Stimulated activated CD8-positive, alpha-beta memory T cell treated with anti-CD3 and anti-CD28 coated beads, Interleukin-15, amount 100 ng/mL, for 24 hours (primary cell): ENCODE measurements around the gene PSG2.
"Not testable (repeated sequence)": the region's sequence is repeated elsewhere in the genome, so short reads cannot be mapped to it uniquely, and the experiment has no call there.

ENCODE experiments used
- DNase-seq: peaks from one replicate; pipeline ENCODE4 v3.0.0-alpha.2; 2020; ENCODE audit warnings: low read depth

PSG2 gene

GRCh38 chr19:43077881-43078280 is 4.6 kb downstream of the PSG2 start:
- DNase-seq, result not testable (repeated sequence)

GRCh38 chr19:43062418-43062817 is 20.1 kb downstream of the PSG2 start:
- not testable (repeated sequence) for DNase-seq

GRCh38 chr19:43061326-43061725 is 21.2 kb downstream of the PSG2 start:
- DNase-seq, result not testable (repeated sequence)

- DNase-seq, result not testable (repeated sequence)
These were observed 22.2 kb downstream of the PSG2 start for GRCh38 chr19:43060254-43060653.

GRCh38 chr19:43059482-43059881 is 23.0 kb downstream of the PSG2 start:
- not testable (repeated sequence) for DNase-seq

- DNase-seq, result not testable (repeated sequence)
These were observed 24.1 kb downstream of the PSG2 start for GRCh38 chr19:43058440-43058839.

GRCh38 chr19:43047966-43048365 is 34.5 kb downstream of the PSG2 start:
- not testable (repeated sequence) for DNase-seq

- DNase-seq, result not testable (repeated sequence)
These were observed 35.9 kb downstream of the PSG2 start for GRCh38 chr19:43046578-43046977.

GRCh38 chr19:43043492-43044180 is 38.9 kb downstream of the PSG2 start:
- not testable (repeated sequence) for DNase-seq

- not testable (repeated sequence) for DNase-seq
These were observed 50.9 kb downstream of the PSG2 start for GRCh38 chr19:43031645-43032044.

- DNase-seq, result no peak
These were observed 53.6 kb downstream of the PSG2 start for GRCh38 chr19:43028866-43029265.

GRCh38 chr19:43027985-43028384 is 54.5 kb downstream of the PSG2 start:
- not testable (repeated sequence) for DNase-seq

GRCh38 chr19:43027061-43027460 is 55.4 kb downstream of the PSG2 start:
- DNase-seq, result not testable (repeated sequence)

GRCh38 chr19:43026369-43026768 is 56.1 kb downstream of the PSG2 start, which contains the start of gene PSG11:
Gene PSG11 (minus strand): TSS chr19:43026469. CDS start chr19:43026372, 97 bp downstream.
- DNase-seq, result not testable (repeated sequence)

GRCh38 chr19:43022098-43022497 is 60.4 kb downstream of the PSG2 start:
- not testable (repeated sequence) for DNase-seq

- not testable (repeated sequence) for DNase-seq
These were observed 60.9 kb downstream of the PSG2 start for GRCh38 chr19:43021629-43022028.

- DNase-seq, result not testable (repeated sequence)
These were observed 62.9 kb downstream of the PSG2 start for GRCh38 chr19:43019588-43019987.
